ENCODE data around the gene ZNF790. TPM values are rescaled to one million over a fixed set of nuclear protein-coding genes. Genes with fewer than 3 reads are reported as not detected.

ZNF790 gene
- total and polyA plus RNA-seq, 2 of the 4 experiments (the other 2 are of a cell fraction): 0.97 to 4.3 TPM

- Histone ChIP-seq H2BK15ac (ENCODE audit: low read depth, low read length) (no peak overlapping the region), H2AFZ (replicated peaks; ENCODE audit: low read length, poor library complexity) (no peak overlapping the region), H3K4me3 (ENCODE audit: insufficient read depth, low read depth, low read length) (no peak overlapping the region), H4K8ac (ENCODE audit: low read depth in 2 of 2, low read length in 2 of 2) (no peak overlapping the region), H4K91ac (ENCODE audit: insufficient read depth, low read depth, low read length) (no peak overlapping the region), H4K20me1 (ENCODE audit: insufficient read depth, low read length) (no peaks in the 10 kb centered on the region), H2BK20ac (ENCODE audit: low read depth, low read length) (no peak overlapping the region), H2BK120ac (ENCODE audit: low read depth, low read length) (no peak overlapping the region), H2AK9ac (replicated peaks; ENCODE audit: low read depth, low read length, poor library complexity) (no peak overlapping the region), H3K14ac (replicated peaks; ENCODE audit: low read depth, low read length) (no peak overlapping the region), H3K18ac (ENCODE audit: low read depth, low read length) (no peak overlapping the region), H3K4me2 (ENCODE audit: low read depth, low read length) (no peak overlapping the region), H3K9me1 (ENCODE audit: insufficient read depth, low read length) (no peaks in the 10 kb centered on the region), H4K5ac (ENCODE audit: low read depth, low read length) (no peak overlapping the region), H3K9me3 (ENCODE audit: control insufficient read depth, insufficient read depth, low read length) (peaks cover 54% of the 10 kb centered on the region), H3K27me3 (ENCODE audit: control insufficient read depth, insufficient read depth, low read length) (no peaks in the 10 kb centered on the region), H3K4ac (ENCODE audit: low read depth, low read length) (no peak overlapping the region), H3K9ac (ENCODE audit: low read depth, low read length) (no peak overlapping the region), H2AK5ac (ENCODE audit: low read depth, low read length) (no peak overlapping the region), H3K4me1 (ENCODE audit: control insufficient read depth, insufficient read depth, low read length) (no peaks in the 10 kb centered on the region), H3K23ac (ENCODE audit: low read depth, low read length) (no peak overlapping the region), H3K36me3 (ENCODE audit: control insufficient read depth, insufficient read depth, low read length) (peaks cover 12% of the 10 kb centered on the region), H3K79me1 (ENCODE audit: low read depth in 1 of 2, low read length in 2 of 2) (no peaks in the 10 kb centered on the region), H2BK5ac (ENCODE audit: low read depth, low read length, poor library complexity, severe bottlenecking) (no peak overlapping the region), H3K27ac (ENCODE audit: insufficient read depth, low read length) (no peak overlapping the region), H3K56ac (ENCODE audit: extremely low read depth, insufficient read depth, low read length) (no peak overlapping the region)
- in situ Hi-C loops (cut with MboI; ENCODE audit: low sequenced_read_pairs): no loop called here
- intact Hi-C loops (cut with micrococcal nuclease): no loop called here
- ATAC-seq (ENCODE audit: low read depth) (no peak), DNase-seq (no peak)
- ChIA-PET CTCF (no interaction called here), POLR2A (ENCODE audit: unreplicated experiment) (no interaction called here)
- TF ChIP-seq RCOR1 (IDR thresholded peaks at IDR 0.05; ENCODE audit: insufficient replicate concordance, low read length) (no peak), ELK1 (IDR thresholded peaks at IDR 0.05; ENCODE audit: borderline replicate concordance, low read depth, low read length) (no peak), BHLHE40 (IDR thresholded peaks at IDR 0.05; ENCODE audit: low read depth, low read length) (no peak), USF2 (IDR thresholded peaks at IDR 0.05; ENCODE audit: low read depth, low read length) (no peak), NFE2L2 (IDR thresholded peaks at IDR 0.05; ENCODE audit: low read depth, low read length) (no peak), POLR2A (IDR thresholded peaks at IDR 0.05; ENCODE audit: low read depth, low read length) (no peak), RAD21 (IDR thresholded peaks at IDR 0.05; ENCODE audit: low read length) (no peak), RFX5 (IDR thresholded peaks at IDR 0.05; ENCODE audit: low read depth, low read length) (no peak), SMC3 (IDR thresholded peaks at IDR 0.05; ENCODE audit: low read depth, low read length) (no peak), CTCF (conservative IDR thresholded peaks at IDR 0.05; ENCODE audit: low read depth, low read length) (no peak)
- dilution Hi-C loops (cut with HindIII; ENCODE audit: low sequenced_read_pairs, unreplicated experiment): no loop called here
- no CpG with 5 or more reads among the region's 10 CpGs for WGBS, 2 experiments (ENCODE audit: extremely low coverage in 2 of 2, insufficient read length in 1 of 2)
- no TSS peak for BruUV-seq (replicated peaks)
Measured at GRCh38 chr19:36876993-36877938, 39.1 kb upstream of the ZNF790 start.
